K562 (cell line): Measurements from ENCODE around the gene COL15A1.

ENCODE experiments used
- EZH2 ChIP-seq: IDR thresholded peaks from 2 replicates; pipeline ENCODE4 v1.6.1; 2012; ENCODE audit warnings: low read depth, mild to moderate bottlenecking, inconsistent platforms, low read length, borderline replicate concordance
- ZSCAN32 ChIP-seq: fragments of 450-650 bp; formaldehyde crosslinking; IDR thresholded peaks from 2 replicates; pipeline ENCODE4 v1.4.0; 2020; ENCODE audit warnings: mild to moderate bottlenecking, moderate library complexity
- TF ChIP-seq, protein P1 (sequence below): IDR thresholded peaks from 3 replicates; pipeline ENCODE4 v1.6.1; 2011; ENCODE audit warnings: borderline replicate concordance, mild to moderate bottlenecking; ENCODE audit not compliant: insufficient read length, insufficient read depth

DNA sequence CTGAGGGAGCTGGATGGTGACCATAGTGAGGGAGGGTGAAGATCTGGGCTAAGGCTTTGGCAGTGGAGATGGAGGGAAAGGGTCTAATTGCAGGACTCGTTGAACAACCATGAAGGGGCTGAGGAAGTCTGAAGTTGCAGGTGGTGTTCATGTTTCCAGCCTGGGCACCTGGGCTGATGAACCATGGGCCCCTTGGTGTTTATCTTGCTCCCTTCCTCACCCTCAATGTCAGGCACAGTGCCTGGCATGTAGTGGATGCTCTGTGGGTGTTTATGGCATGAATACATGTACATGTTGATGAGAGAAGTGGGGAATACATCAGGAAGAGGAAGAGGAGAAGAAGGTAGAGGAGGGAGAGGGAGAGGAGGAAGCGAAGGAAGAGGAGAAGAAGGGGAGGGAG, 31.3 kb upstream of the COL15A1 start:
- TF ChIP-seq, protein P1, sequence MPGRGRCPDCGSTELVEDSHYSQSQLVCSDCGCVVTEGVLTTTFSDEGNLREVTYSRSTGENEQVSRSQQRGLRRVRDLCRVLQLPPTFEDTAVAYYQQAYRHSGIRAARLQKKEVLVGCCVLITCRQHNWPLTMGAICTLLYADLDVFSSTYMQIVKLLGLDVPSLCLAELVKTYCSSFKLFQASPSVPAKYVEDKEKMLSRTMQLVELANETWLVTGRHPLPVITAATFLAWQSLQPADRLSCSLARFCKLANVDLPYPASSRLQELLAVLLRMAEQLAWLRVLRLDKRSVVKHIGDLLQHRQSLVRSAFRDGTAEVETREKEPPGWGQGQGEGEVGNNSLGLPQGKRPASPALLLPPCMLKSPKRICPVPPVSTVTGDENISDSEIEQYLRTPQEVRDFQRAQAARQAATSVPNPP = no peak
- TF ChIP-seq EZH2 (no peak), ZSCAN32 (no peak)
